HPDE6-E6E7 (cell line): ENCODE measurements around the gene CNN2.
A peak's percentile ranks its signal among the peaks of the same experiment; 100 is the strongest.

ENCODE experiments used
- DNase-seq: peaks from one replicate; pipeline ENCODE4 v3.0.0; 2011; ENCODE audit warnings: missing footprints; ENCODE audit errors: extremely low spot score

Gene CNN2

GRCh38 chr19:1080360-1081161 lies 54.2 kb downstream of the CNN2 start:
- no peak for DNase-seq

- no peak for DNase-seq
Observed at GRCh38 chr19:1081301-1082164, 55.1 kb downstream of the CNN2 start.

GRCh38 chr19:1082165-1082927 lies 55.9 kb downstream of the CNN2 start:
- peak; percentile 83 for DNase-seq

GRCh38 chr19:1082928-1083816 lies 56.8 kb downstream of the CNN2 start:
- DNase-seq, result no peak

- DNase-seq, result no peak
Observed at GRCh38 chr19:1084024-1084868, 57.8 kb downstream of the CNN2 start.

GRCh38 chr19:1085053-1085658 lies 58.7 kb downstream of the CNN2 start:
- no peak for DNase-seq

GRCh38 chr19:1085676-1086442 lies 59.5 kb downstream of the CNN2 start:
- no peak for DNase-seq

GRCh38 chr19:1086613-1087012 lies 60.2 kb downstream of the CNN2 start:
- no peak for DNase-seq

GRCh38 chr19:1087813-1088415 lies 61.5 kb downstream of the CNN2 start:
- DNase-seq, result no peak

- no peak for DNase-seq
Observed at GRCh38 chr19:1088416-1089010, 62.1 kb downstream of the CNN2 start.
